ENCODE results near the gene CYB561D2.

The CYB561D2 gene

DNA sequence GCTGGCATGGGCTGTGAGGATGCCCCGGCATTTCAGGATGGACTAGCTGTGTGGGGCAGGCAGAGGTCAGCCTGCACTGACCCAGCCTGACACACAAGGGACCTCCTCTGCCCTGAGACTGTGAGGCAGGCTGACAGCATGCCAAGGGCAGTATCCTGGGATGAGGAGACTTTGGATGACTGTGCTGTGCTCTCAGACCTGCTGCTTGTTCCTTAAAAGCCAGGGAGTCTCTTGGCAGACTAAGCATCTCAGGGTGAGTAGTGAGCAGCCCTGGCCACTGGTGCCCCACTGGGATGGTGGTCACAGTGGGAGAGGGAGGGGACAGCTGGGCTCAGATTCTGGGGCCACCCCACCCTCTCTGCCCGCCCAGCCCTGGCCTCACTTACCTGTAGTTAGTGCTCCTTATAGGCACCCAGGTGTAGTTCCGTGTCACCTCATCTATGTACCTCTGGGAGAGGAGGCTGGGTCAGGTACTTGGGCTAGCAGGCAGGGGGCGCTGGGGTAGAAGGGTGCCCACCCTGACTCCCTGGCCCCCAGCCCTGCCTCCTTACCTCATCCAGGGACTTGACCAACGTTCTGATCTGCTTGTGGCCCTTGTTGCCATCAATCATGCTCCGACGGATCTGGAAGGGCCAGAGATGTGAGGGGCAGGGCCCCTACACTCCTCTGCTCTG is 24.7 kb downstream of the CYB561D2 start:
- Histone ChIP-seq H3K27ac (no peak overlapping the region), H3K4me3 (ENCODE audit: low read depth, low read length) (no peak overlapping the region), H3K27me3 (replicated peaks) (no peaks in the 10 kb centered on the region), H3K36me3 (replicated peaks) (no peaks in the 10 kb centered on the region)
- no peak for DNase-seq
- TF ChIP-seq, protein P1, sequence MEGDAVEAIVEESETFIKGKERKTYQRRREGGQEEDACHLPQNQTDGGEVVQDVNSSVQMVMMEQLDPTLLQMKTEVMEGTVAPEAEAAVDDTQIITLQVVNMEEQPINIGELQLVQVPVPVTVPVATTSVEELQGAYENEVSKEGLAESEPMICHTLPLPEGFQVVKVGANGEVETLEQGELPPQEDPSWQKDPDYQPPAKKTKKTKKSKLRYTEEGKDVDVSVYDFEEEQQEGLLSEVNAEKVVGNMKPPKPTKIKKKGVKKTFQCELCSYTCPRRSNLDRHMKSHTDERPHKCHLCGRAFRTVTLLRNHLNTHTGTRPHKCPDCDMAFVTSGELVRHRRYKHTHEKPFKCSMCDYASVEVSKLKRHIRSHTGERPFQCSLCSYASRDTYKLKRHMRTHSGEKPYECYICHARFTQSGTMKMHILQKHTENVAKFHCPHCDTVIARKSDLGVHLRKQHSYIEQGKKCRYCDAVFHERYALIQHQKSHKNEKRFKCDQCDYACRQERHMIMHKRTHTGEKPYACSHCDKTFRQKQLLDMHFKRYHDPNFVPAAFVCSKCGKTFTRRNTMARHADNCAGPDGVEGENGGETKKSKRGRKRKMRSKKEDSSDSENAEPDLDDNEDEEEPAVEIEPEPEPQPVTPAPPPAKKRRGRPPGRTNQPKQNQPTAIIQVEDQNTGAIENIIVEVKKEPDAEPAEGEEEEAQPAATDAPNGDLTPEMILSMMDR (IDR thresholded peaks at IDR 0.05; ENCODE audit: low read depth, low read length, missing control alignments): peak; percentile 18
- in situ Hi-C loops (cut with HindIII; ENCODE audit: low pct_ligation_motif_present, low sequenced_read_pairs): no loop called here

DNA sequence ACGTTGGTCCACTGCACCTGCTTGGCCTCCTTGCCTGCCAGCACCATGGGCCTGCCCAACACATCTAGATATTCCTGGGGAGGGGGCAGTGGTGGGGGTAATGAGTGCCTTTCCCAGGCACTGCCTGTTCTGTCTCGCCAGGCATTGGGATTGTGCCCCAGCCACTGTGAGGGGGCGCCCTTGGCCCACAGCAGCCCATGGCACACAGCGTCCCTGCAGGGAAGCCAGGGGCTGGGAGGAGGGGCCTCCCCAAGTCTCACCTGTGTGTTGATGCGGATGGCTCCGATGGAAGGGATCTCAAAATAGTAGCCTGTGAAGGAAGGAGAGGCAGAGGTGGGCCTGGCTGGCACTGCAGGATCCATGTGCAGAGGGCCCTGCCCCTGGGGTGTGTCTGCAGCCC is 27.4 kb downstream of the CYB561D2 start:
- DNase-seq: no peak
- TF ChIP-seq, protein P1 (IDR thresholded peaks at IDR 0.05; ENCODE audit: low read depth, low read length, missing control alignments): no peak
- Histone ChIP-seq H3K4me3 (ENCODE audit: low read depth, low read length) (no peak overlapping the region), H3K36me3 (replicated peaks) (no peaks in the 10 kb centered on the region), H3K27ac (no peak overlapping the region), H3K27me3 (replicated peaks) (no peaks in the 10 kb centered on the region)
- in situ Hi-C loops (cut with HindIII; ENCODE audit: low pct_ligation_motif_present, low sequenced_read_pairs): no loop called here

DNA sequence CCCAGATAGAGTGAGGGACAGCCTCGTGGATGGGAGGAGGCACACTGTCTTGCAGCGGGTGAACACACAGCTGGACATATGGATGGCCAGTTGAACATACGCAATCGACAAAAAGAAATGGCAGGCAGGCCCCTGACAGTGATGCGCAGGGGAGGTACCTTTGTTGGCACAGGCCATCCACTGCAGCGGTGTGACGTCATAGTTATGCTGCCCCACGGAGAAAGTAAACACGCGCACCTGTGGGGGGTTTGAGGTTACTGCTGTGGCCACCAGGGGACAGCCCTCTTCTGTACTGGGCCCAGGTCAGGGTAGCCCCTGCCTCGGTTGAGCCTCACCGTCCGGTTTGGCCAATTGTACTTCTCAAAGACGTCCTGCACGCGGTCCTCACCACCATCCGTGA is 28.1 kb downstream of the CYB561D2 start:
- DNase-seq: no peak
- H3K27ac ChIP-seq: no peak overlapping the region
- no peak overlapping the region for H3K4me3 ChIP-seq (ENCODE audit: low read depth, low read length)
- in situ Hi-C loops (cut with HindIII; ENCODE audit: low pct_ligation_motif_present, low sequenced_read_pairs): no loop called here
- TF ChIP-seq, protein P1 (IDR thresholded peaks at IDR 0.05; ENCODE audit: low read depth, low read length, missing control alignments): no peak
- no peaks in the 10 kb centered on the region for H3K36me3 ChIP-seq (replicated peaks)
- no peaks in the 10 kb centered on the region for H3K27me3 ChIP-seq (replicated peaks)

DNA sequence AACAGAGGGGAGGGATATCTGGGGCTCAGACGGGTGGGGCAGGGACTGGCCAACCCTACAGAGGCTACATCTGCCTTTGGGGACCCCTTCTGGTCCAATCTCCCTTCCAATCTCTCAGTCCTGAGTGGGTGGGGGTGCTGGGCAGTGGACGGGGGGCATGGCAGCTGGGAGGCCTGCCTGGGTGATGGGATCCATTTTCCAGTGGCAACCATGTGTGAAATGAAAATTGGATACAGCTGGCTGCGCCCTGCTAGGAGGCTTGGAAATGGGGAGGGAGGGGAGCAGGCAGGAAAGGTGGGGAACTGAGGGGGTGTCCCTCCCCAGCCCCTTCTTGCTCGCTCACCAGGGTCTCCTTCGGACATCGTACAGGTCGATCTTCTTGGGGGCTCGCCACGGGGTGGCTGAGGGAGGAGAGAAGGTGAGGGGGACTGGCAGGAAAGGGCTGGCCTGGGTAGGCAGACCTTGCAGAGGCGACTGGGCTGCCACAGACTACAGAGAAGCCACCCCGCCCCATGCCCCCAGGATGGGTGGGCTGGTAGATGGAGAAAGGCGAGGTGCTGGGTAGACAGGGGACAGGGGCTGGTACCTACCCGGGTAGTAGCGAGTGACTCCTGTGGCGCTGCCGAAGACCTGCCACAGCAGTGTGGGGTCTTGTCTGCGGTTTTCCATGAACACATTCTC is 29.9 kb downstream of the CYB561D2 start:
- TF ChIP-seq, protein P1 (IDR thresholded peaks at IDR 0.05; ENCODE audit: low read depth, low read length, missing control alignments): no peak
- H3K4me3 ChIP-seq (ENCODE audit: low read depth, low read length): no peak overlapping the region
- in situ Hi-C loops (cut with HindIII; ENCODE audit: low pct_ligation_motif_present, low sequenced_read_pairs): no loop called here
- H3K27ac ChIP-seq: no peak overlapping the region
- H3K36me3 ChIP-seq (replicated peaks): no peaks in the 10 kb centered on the region
- H3K27me3 ChIP-seq (replicated peaks): no peaks in the 10 kb centered on the region
- DNase-seq: no peak

DNA sequence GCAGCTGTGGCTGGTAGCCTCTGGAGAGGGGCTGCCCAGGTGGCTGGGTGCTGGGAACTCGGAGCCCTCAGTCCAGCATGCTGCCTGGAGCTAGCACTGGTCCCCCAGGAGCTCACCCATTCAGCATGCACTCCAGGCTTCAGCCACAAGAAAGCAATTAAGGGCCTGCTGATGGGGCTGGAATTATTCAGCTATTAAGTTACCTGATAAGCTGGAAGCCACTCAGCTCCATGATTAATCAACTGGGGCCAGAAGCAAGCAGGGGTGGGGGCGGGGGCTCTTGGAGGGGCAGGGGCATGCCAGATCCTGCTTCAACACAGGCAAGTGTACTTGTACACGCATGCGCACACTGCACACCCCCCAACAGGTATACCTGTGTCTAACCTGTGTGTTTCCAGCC is 30.7 kb downstream of the CYB561D2 start:
- TF ChIP-seq, protein P1 (IDR thresholded peaks at IDR 0.05; ENCODE audit: low read depth, low read length, missing control alignments): no peak
- H3K27ac ChIP-seq: no peak overlapping the region
- H3K4me3 ChIP-seq (ENCODE audit: low read depth, low read length): no peak overlapping the region
- no peaks in the 10 kb centered on the region for H3K36me3 ChIP-seq (replicated peaks)
- in situ Hi-C loops (cut with HindIII; ENCODE audit: low pct_ligation_motif_present, low sequenced_read_pairs): no loop called here
- no peak for DNase-seq
- no peaks in the 10 kb centered on the region for H3K27me3 ChIP-seq (replicated peaks)

All from brain microvascular endothelial cell (primary cell).